Measurements from ENCODE around the gene DAB1.

The DAB1 gene

GRCh38 chr1:56972976-56973375 is 450.9 kb downstream of the DAB1 start:
- ChIA-PET POLR2A (no interaction called here), CTCF (no interaction called here)
- DNase-seq (ENCODE audit: extremely low spot score): no peak
- TF ChIP-seq BHLHE40 (IDR thresholded peaks at IDR 0.05; ENCODE audit: borderline replicate concordance) (no peak), TARDBP (IDR thresholded peaks at IDR 0.05) (no peak), HDGF (IDR thresholded peaks at IDR 0.05; ENCODE audit: borderline replicate concordance) (no peak), LEF1 (IDR thresholded peaks at IDR 0.05; ENCODE audit: borderline replicate concordance) (no peak), SP1 (IDR thresholded peaks at IDR 0.05) (no peak)

DNA sequence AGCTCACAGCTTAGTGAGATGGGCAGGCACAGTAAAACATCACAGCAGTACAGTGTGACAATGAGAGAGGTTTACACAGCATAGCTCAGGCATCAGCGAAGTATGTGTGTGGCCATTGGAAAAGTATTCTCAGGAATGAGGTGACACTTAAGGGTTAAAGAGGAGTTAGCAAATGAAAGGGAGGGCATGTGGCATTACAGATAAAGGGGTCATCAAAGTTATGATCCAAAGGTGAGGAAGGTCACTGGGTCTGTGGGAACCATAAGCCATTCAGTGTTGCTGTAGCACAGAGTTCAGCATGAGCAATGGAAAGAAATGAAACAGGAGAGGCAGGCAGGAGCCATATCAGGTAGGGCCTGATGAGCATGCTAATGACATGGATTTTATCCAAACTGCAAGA is 453.6 kb downstream of the DAB1 start:
- POLR2A ChIA-PET: no interaction called here

GRCh38 chr1:56968878-56969495 is 454.9 kb downstream of the DAB1 start:
- no peak for TF ChIP-seq ARNT (IDR thresholded peaks at IDR 0.05)
- CTCF ChIA-PET: interaction anchor here (0.8 to 1.8 kb wide), 7 partner anchors 9 to 137 kb away, joined by 3 to 11 read pairs (median 3); no protein-coding TSS in a partner anchor

More for the DNA sequence above, 453.6 kb downstream of the DAB1 start:
- TF ChIP-seq ARNT (IDR thresholded peaks at IDR 0.05) (no peak), HDGF (IDR thresholded peaks at IDR 0.05; ENCODE audit: borderline replicate concordance) (no peak), LEF1 (IDR thresholded peaks at IDR 0.05; ENCODE audit: borderline replicate concordance) (no peak), FOXM1 (IDR thresholded peaks at IDR 0.05; ENCODE audit: borderline replicate concordance) (no peak), BHLHE40 (IDR thresholded peaks at IDR 0.05; ENCODE audit: borderline replicate concordance) (no peak), CTBP1 (IDR thresholded peaks at IDR 0.05; ENCODE audit: borderline replicate concordance) (no peak), NFRKB (IDR thresholded peaks at IDR 0.05) (no peak), FOXK2 (IDR thresholded peaks at IDR 0.05) (no peak), TARDBP (IDR thresholded peaks at IDR 0.05) (no peak), FOXA1 (IDR thresholded peaks at IDR 0.05) (no peak), SP1 (IDR thresholded peaks at IDR 0.05) (no peak), PKNOX1 (IDR thresholded peaks at IDR 0.05) (no peak), ELF4 (IDR thresholded peaks at IDR 0.05) (no peak), SUZ12 (IDR thresholded peaks at IDR 0.05) (no peak), ZNF384 (IDR thresholded peaks at IDR 0.05) (no peak), L3MBTL2 (conservative IDR thresholded peaks at IDR 0.05) (no peak)
- no peak for DNase-seq (ENCODE audit: extremely low spot score)
- CTCF ChIA-PET: no interaction called here

GRCh38 chr1:56967900-56968832 is 455.7 kb downstream of the DAB1 start:
- CTCF ChIA-PET: interaction anchor here (0.5 to 1.8 kb wide), 11 partner anchors 10 to 852 kb away, joined by 3 to 11 read pairs (median 4); no protein-coding TSS in a partner anchor
- POLR2A ChIA-PET: no interaction called here
- peak; percentile 85 for DNase-seq (ENCODE audit: extremely low spot score)
- TF ChIP-seq SUZ12 (IDR thresholded peaks at IDR 0.05) (no peak), ZNF384 (IDR thresholded peaks at IDR 0.05) (no peak), BHLHE40 (IDR thresholded peaks at IDR 0.05; ENCODE audit: borderline replicate concordance) (no peak), LEF1 (IDR thresholded peaks at IDR 0.05; ENCODE audit: borderline replicate concordance) (no peak)

More at GRCh38 chr1:56968878-56969495, 454.9 kb downstream of the DAB1 start:
- DNase-seq (ENCODE audit: extremely low spot score): no peak
- POLR2A ChIA-PET: no interaction called here

DNA sequence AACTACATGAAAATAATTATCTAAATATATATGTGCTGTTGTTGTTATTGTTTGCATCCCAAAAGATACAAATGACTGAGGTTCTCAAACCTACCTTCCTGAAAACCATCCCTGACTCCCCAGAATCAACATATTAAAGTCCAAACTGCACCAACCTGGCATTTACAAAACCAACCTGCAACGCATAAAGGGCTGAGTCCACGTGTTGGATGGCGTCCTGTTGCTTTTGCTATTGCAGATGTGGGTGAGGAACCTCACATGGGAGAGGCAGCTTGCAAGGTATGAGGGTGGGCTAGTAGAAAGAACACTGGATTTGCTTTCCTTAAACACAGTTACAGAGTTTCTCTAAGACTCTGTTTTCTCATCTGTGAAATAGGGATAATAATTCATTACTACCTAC is 456.5 kb downstream of the DAB1 start:
- CTCF ChIA-PET: interaction anchor here (1.5 kb wide), 1 partner anchor 140 kb away, joined by 8 read pairs; no protein-coding TSS in a partner anchor

DNA sequence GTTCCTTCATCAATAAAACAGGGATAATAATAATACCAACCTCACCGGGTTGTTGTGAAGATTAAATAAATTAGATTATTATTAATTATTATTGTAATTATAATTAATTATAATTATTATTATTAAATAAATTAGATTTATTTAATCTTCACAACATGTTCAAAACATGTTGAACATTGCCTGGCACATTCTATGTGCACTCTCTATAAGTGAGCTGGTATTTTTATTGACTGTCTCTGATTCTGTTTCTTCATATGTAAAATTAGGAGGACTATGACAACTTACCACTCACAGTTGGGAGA is 457.2 kb downstream of the DAB1 start:
- POLR2A ChIA-PET: no interaction called here
- no peak for DNase-seq (ENCODE audit: extremely low spot score)
- TF ChIP-seq CTBP1 (IDR thresholded peaks at IDR 0.05; ENCODE audit: borderline replicate concordance): no peak
- no peak for TF ChIP-seq SUZ12 (IDR thresholded peaks at IDR 0.05)
- no peak for TF ChIP-seq BHLHE40 (IDR thresholded peaks at IDR 0.05; ENCODE audit: borderline replicate concordance)
- CTCF ChIA-PET: no interaction called here

More for the DNA sequence above, 456.5 kb downstream of the DAB1 start:
- TF ChIP-seq LEF1 (IDR thresholded peaks at IDR 0.05; ENCODE audit: borderline replicate concordance): no peak
- no peak for TF ChIP-seq FOXK2 (IDR thresholded peaks at IDR 0.05)
- no peak for TF ChIP-seq PKNOX1 (IDR thresholded peaks at IDR 0.05)
- no peak for TF ChIP-seq BHLHE40 (IDR thresholded peaks at IDR 0.05; ENCODE audit: borderline replicate concordance)
- TF ChIP-seq ARNT (IDR thresholded peaks at IDR 0.05): no peak
- no peak for TF ChIP-seq FOXA1 (IDR thresholded peaks at IDR 0.05)
- no peak for TF ChIP-seq ZNF384 (IDR thresholded peaks at IDR 0.05)
- TF ChIP-seq L3MBTL2 (conservative IDR thresholded peaks at IDR 0.05): no peak
- no peak for TF ChIP-seq HDGF (IDR thresholded peaks at IDR 0.05; ENCODE audit: borderline replicate concordance)
- no peak for TF ChIP-seq TARDBP (IDR thresholded peaks at IDR 0.05)
- TF ChIP-seq SUZ12 (IDR thresholded peaks at IDR 0.05): no peak
- no peak for TF ChIP-seq NFRKB (IDR thresholded peaks at IDR 0.05)
- no peak for TF ChIP-seq FOXM1 (IDR thresholded peaks at IDR 0.05; ENCODE audit: borderline replicate concordance)
- TF ChIP-seq ELF4 (IDR thresholded peaks at IDR 0.05): no peak
- no peak for TF ChIP-seq CTBP1 (IDR thresholded peaks at IDR 0.05; ENCODE audit: borderline replicate concordance)
- TF ChIP-seq SP1 (IDR thresholded peaks at IDR 0.05): no peak
- no peak for DNase-seq (ENCODE audit: extremely low spot score)
- POLR2A ChIA-PET: no interaction called here
